Measurements from ENCODE around the gene HAL. TPM values are rescaled to one million over a fixed set of nuclear protein-coding genes. Genes with fewer than 3 reads are reported as not detected.

HAL gene
- total and polyA plus RNA-seq, 2 of the 8 experiments (the other 6 are each of a cell fraction or from before 2014, with no cell fraction given): 0.12 to 0.17 TPM

DNA sequence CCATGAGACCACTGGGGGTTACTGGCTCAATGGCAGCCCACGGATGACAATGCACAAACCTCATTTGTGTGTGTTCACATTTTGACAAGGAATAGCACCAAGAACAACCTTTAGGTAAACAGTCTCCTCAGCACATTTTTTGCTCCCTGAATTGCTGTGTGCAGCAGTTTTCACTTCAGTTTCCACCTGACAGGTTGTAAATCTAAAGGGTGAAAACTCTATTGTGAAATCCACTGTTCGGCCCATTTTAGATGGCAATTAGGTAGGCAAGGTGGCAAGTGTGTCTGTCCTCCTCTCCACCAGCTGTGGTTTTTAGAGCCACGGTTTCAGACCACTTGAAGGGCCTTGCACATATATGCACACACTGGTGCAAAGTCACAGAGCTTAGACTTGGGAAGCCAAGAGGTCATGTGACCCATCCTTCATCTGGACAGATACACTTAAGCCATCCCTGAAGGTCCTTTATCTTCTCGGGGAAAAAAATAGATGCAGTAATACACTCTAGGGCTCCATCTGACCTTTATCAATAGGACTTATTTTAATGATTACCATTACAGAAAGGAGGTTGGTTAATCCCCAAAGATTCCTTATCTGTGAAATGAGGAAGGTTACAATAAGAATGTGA is 23.2 kb downstream of the HAL start (continued):
- TF ChIP-seq TAF7 (optimal IDR thresholded peaks at IDR 0.05; ENCODE audit: borderline replicate concordance, low read depth, low read length) (no peak), GTF2F1 (IDR thresholded peaks at IDR 0.05; ENCODE audit: borderline replicate concordance, low read depth, low read length) (no peak), JUN (IDR thresholded peaks at IDR 0.05; ENCODE audit: low read depth, low read length) (no peak), HDAC2 (IDR thresholded peaks at IDR 0.05; ENCODE audit: borderline replicate concordance in 1 of 2, low read depth in 2 of 2, low read length in 2 of 2) (no peak), SRF (IDR thresholded peaks at IDR 0.05; ENCODE audit: low read depth, low read length) (no peak), SP2 (IDR thresholded peaks at IDR 0.05; ENCODE audit: low read length) (no peak), RBBP5 (IDR thresholded peaks at IDR 0.05; ENCODE audit: borderline replicate concordance, low read depth, low read length) (no peak), SIN3A (conservative IDR thresholded peaks at IDR 0.05 in 1 of 2, IDR thresholded peaks at IDR 0.05 in 1 of 2; ENCODE audit: low read depth in 1 of 2, low read length in 2 of 2) (no peak)
